ENCODE results near the gene CPA5.

CPA5 gene

GRCh38 chr7:130332259-130333053 lies 12.2 kb upstream of the CPA5 start:
- no peak for DNase-seq (ENCODE audit: low read depth in 2 of 2, low spot score in 1 of 2)

GRCh38 chr7:130333832-130334231 lies 10.8 kb upstream of the CPA5 start:
- no peak for DNase-seq (ENCODE audit: low read depth in 2 of 2, low spot score in 1 of 2)

- DNase-seq (ENCODE audit: low read depth in 2 of 2, low spot score in 1 of 2) = no peak
These were observed 10.3 kb upstream of the CPA5 start for GRCh38 chr7:130334274-130334673.

GRCh38 chr7:130337410-130337971 lies 7.1 kb upstream of the CPA5 start:
- no peak for DNase-seq (ENCODE audit: low read depth in 2 of 2, low spot score in 1 of 2)

GRCh38 chr7:130338233-130338632 lies 6.4 kb upstream of the CPA5 start:
- no peak for DNase-seq (ENCODE audit: low read depth in 2 of 2, low spot score in 1 of 2)

GRCh38 chr7:130341882-130342281 lies 2.7 kb upstream of the CPA5 start:
- DNase-seq (ENCODE audit: low read depth in 2 of 2, low spot score in 1 of 2) = no peak

GRCh38 chr7:130342701-130343380 lies 1.8 kb upstream of the CPA5 start:
- DNase-seq (ENCODE audit: low read depth in 2 of 2, low spot score in 1 of 2) = no peak

- no peak for DNase-seq (ENCODE audit: low read depth in 2 of 2, low spot score in 1 of 2)
These were observed 520 bp downstream of the CPA5 start for GRCh38 chr7:130345136-130345535.

- no peak for DNase-seq (ENCODE audit: low read depth in 2 of 2, low spot score in 1 of 2)
These were observed 1.1 kb downstream of the CPA5 start for GRCh38 chr7:130345725-130346124.

- no peak for DNase-seq (ENCODE audit: low read depth in 2 of 2, low spot score in 1 of 2)
These were observed 1.7 kb downstream of the CPA5 start for GRCh38 chr7:130346177-130346905.

GRCh38 chr7:130346941-130347340 lies 2.3 kb downstream of the CPA5 start:
- no peak for DNase-seq (ENCODE audit: low read depth in 2 of 2, low spot score in 1 of 2)

GRCh38 chr7:130349911-130350782 lies 5.5 kb downstream of the CPA5 start:
- no peak for DNase-seq (ENCODE audit: low read depth in 2 of 2, low spot score in 1 of 2)

- no peak for DNase-seq (ENCODE audit: low read depth in 2 of 2, low spot score in 1 of 2)
These were observed 6.6 kb downstream of the CPA5 start for GRCh38 chr7:130350945-130351790.

GRCh38 chr7:130351791-130352090 lies 7.1 kb downstream of the CPA5 start:
- no peak for DNase-seq (ENCODE audit: low read depth in 2 of 2, low spot score in 1 of 2)

- DNase-seq (ENCODE audit: low read depth in 2 of 2, low spot score in 1 of 2) = no peak
These were observed 7.8 kb downstream of the CPA5 start for GRCh38 chr7:130352194-130353074.

- no peak for DNase-seq (ENCODE audit: low read depth in 2 of 2, low spot score in 1 of 2)
These were observed 8.6 kb downstream of the CPA5 start for GRCh38 chr7:130353196-130353595.

GRCh38 chr7:130356121-130356875 lies 11.7 kb downstream of the CPA5 start:
- no peak for DNase-seq (ENCODE audit: low read depth in 2 of 2, low spot score in 1 of 2)

GRCh38 chr7:130356876-130357611 lies 12.4 kb downstream of the CPA5 start:
- no peak for DNase-seq (ENCODE audit: low read depth in 2 of 2, low spot score in 1 of 2)

All from stimulated activated CD8-positive, alpha-beta memory T cell treated with anti-CD3 and anti-CD28 coated beads, Interleukin-4, amount 100 ng/mL, for 4 hours (primary cell).